ENCODE results near the gene TPD52L1. TPM values are rescaled to one million over a fixed set of nuclear protein-coding genes. Genes with fewer than 3 reads are reported as not detected.

TPD52L1 gene
- total RNA-seq, 3 donors from 2014 or later (not counting 1 experiment from before 2014, with no cell fraction given) = 1.2 TPM; not detected in 1

- ATAC-seq = no peak
- H3K4me1 ChIP-seq (ENCODE audit: control insufficient read depth, insufficient read depth, low read length) = no peaks in the 10 kb centered on the region
Measured at GRCh38 chr6:125231574-125232343, 78.2 kb downstream of the TPD52L1 start.

GRCh38 chr6:125232466-125232865 lies 78.9 kb downstream of the TPD52L1 start:
- H3K4me1 Mint-ChIP-seq = peaks cover 0 to 4% of the 10 kb centered on the region in 2 donors
- Histone ChIP-seq H3K4me3 (ENCODE audit: low read length) (no peak overlapping the region), H3K4me1 (ENCODE audit: control insufficient read depth, insufficient read depth, low read length) (no peaks in the 10 kb centered on the region), H3K27me3 (ENCODE audit: control insufficient read depth, insufficient read depth, low read length) (no peaks in the 10 kb centered on the region), H3K9me3 (ENCODE audit: control insufficient read depth, insufficient read depth, low read length) (no peaks in the 10 kb centered on the region), H3K27ac (ENCODE audit: low read length) (no peak overlapping the region), H3K36me3 (ENCODE audit: control insufficient read depth, insufficient read depth, low read length) (no peaks in the 10 kb centered on the region)
- no CpG with 5 or more reads among the region's 1 CpG for WGBS (ENCODE audit: insufficient coverage)
- no peaks in the 10 kb centered on the region for H3K9me3 Mint-ChIP-seq
- no peak overlapping the region for H3K4me3 Mint-ChIP-seq
- H3K36me3 Mint-ChIP-seq = no peaks in the 10 kb centered on the region
- no peaks in the 10 kb centered on the region for H3K27me3 Mint-ChIP-seq (ENCODE audit: low read depth in 2 of 2)
- no peak overlapping the region for H3K27ac Mint-ChIP-seq
- no peak for TF ChIP-seq CTCF (IDR thresholded peaks at IDR 0.05)
- ATAC-seq = no peak
- intact Hi-C loops (cut with micrococcal nuclease) = no loop called here
- no peak for DNase-seq

More at GRCh38 chr6:125231574-125232343, 78.2 kb downstream of the TPD52L1 start:
- H3K9me3 Mint-ChIP-seq = no peaks in the 10 kb centered on the region
- no peak overlapping the region for H3K27ac ChIP-seq (ENCODE audit: low read length)
- whole genome bisulfite sequencing (ENCODE audit: insufficient coverage) = 96% methylated on average over 7 of the region's 7 CpGs
- intact Hi-C loops (cut with micrococcal nuclease) = no loop called here
- no peaks in the 10 kb centered on the region for H3K9me3 ChIP-seq (ENCODE audit: control insufficient read depth, insufficient read depth, low read length)
- no peaks in the 10 kb centered on the region for H3K36me3 Mint-ChIP-seq
- no peaks in the 10 kb centered on the region for H3K27me3 ChIP-seq (ENCODE audit: control insufficient read depth, insufficient read depth, low read length)
- no peak overlapping the region for H3K4me3 Mint-ChIP-seq
- TF ChIP-seq CTCF (IDR thresholded peaks at IDR 0.05) = no peak
- no peak overlapping the region for H3K4me3 ChIP-seq (ENCODE audit: low read length)
- H3K36me3 ChIP-seq (ENCODE audit: control insufficient read depth, insufficient read depth, low read length) = no peaks in the 10 kb centered on the region
- no peak overlapping the region for H3K27ac Mint-ChIP-seq
- no peaks in the 10 kb centered on the region for H3K27me3 Mint-ChIP-seq (ENCODE audit: low read depth in 2 of 2)
- H3K4me1 Mint-ChIP-seq = peaks cover 0 to 3% of the 10 kb centered on the region in 2 donors
- no peak for DNase-seq

GRCh38 chr6:125233202-125233601 lies 79.6 kb downstream of the TPD52L1 start:
- no peaks in the 10 kb centered on the region for H3K9me3 Mint-ChIP-seq
- ATAC-seq = no peak
- Histone ChIP-seq H3K27me3 (ENCODE audit: control insufficient read depth, insufficient read depth, low read length) (no peaks in the 10 kb centered on the region), H3K4me1 (ENCODE audit: control insufficient read depth, insufficient read depth, low read length) (no peaks in the 10 kb centered on the region), H3K4me3 (ENCODE audit: low read length) (no peak overlapping the region), H3K27ac (ENCODE audit: low read length) (no peak overlapping the region), H3K36me3 (ENCODE audit: control insufficient read depth, insufficient read depth, low read length) (no peaks in the 10 kb centered on the region), H3K9me3 (ENCODE audit: control insufficient read depth, insufficient read depth, low read length) (no peaks in the 10 kb centered on the region)
- no peak overlapping the region for H3K4me3 Mint-ChIP-seq
- no peak overlapping the region for H3K27ac Mint-ChIP-seq
- no peaks in the 10 kb centered on the region for H3K27me3 Mint-ChIP-seq (ENCODE audit: low read depth in 2 of 2)
- peaks cover 0 to 4% of the 10 kb centered on the region in 2 donors for H3K4me1 Mint-ChIP-seq
- TF ChIP-seq CTCF (IDR thresholded peaks at IDR 0.05) = no peak
- intact Hi-C loops (cut with micrococcal nuclease) = no loop called here
- no peak for DNase-seq
- no peaks in the 10 kb centered on the region for H3K36me3 Mint-ChIP-seq
- 100% methylated on average over 2 of the region's 3 CpGs for WGBS (ENCODE audit: insufficient coverage)

Measured in natural killer cell (primary cell).